ENCODE measurements around the gene DYNC1LI2. TPM values are rescaled to one million over a fixed set of nuclear protein-coding genes. Genes with fewer than 3 reads are reported as not detected.
"Not testable (repeated sequence)": the region's sequence is repeated elsewhere in the genome, so short reads cannot be mapped to it uniquely, and the experiment has no call there.

DYNC1LI2 gene
- total RNA-seq, 1 donor from 2014 or later = 125 TPM

DNA sequence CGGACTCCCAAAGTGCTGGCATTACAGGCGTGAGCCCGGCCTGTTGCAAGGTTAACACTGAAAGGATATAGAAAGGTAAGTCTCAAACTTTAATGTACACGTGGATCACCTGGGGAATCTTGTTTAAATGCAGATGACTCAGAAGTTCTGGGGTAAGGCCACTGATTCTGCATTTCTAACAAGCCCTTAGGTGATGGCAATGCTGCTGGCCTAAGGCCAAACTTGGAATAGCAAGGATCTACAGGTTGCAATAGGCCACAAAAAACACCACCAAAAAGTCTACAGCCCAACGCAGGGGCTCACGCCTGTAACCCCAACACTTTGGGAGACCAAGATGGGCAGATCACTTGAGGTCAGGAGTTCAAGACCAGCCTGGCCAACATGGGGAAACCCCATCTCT, 59.1 kb downstream of the DYNC1LI2 start:
- Mint-ChIP-seq H3K36me3 (ENCODE audit: low read depth) (no peaks in the 10 kb centered on the region), H3K9me3 (no peaks in the 10 kb centered on the region), H3K27ac (ENCODE audit: unreplicated experiment) (no peak overlapping the region), H3K4me1 (peaks cover 26% of the 10 kb centered on the region), H3K4me3 (no peak overlapping the region), H3K27me3 (ENCODE audit: low read depth) (peaks cover 19% of the 10 kb centered on the region)
- TF ChIP-seq, protein P1, sequence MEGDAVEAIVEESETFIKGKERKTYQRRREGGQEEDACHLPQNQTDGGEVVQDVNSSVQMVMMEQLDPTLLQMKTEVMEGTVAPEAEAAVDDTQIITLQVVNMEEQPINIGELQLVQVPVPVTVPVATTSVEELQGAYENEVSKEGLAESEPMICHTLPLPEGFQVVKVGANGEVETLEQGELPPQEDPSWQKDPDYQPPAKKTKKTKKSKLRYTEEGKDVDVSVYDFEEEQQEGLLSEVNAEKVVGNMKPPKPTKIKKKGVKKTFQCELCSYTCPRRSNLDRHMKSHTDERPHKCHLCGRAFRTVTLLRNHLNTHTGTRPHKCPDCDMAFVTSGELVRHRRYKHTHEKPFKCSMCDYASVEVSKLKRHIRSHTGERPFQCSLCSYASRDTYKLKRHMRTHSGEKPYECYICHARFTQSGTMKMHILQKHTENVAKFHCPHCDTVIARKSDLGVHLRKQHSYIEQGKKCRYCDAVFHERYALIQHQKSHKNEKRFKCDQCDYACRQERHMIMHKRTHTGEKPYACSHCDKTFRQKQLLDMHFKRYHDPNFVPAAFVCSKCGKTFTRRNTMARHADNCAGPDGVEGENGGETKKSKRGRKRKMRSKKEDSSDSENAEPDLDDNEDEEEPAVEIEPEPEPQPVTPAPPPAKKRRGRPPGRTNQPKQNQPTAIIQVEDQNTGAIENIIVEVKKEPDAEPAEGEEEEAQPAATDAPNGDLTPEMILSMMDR (conservative IDR thresholded peaks at IDR 0.05) = no peak
- no peak for DNase-seq (ENCODE audit: low read depth, low spot score)

DNA sequence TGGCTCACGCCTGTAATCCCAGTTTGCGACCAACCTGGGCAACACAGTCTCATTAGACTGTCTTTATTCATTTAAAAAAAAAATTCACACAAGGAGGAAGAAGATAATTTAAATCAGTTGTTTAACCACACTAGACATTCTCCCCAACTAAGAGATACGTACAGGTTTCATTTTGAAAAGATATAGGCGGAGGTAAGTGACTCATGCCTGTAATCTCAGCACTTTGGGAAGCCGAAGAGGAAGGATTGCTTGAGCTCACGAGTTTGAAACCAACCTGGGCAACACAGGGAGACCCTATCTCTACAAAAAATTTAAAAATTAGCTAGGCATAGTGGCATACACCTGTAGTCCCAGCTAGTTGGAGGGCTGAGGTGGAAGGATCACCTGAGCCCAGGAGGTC, 60.2 kb downstream of the DYNC1LI2 start:
- Mint-ChIP-seq H3K4me1 (peaks cover 24% of the 10 kb centered on the region), H3K27me3 (ENCODE audit: low read depth) (peaks cover 13% of the 10 kb centered on the region), H3K4me3 (peak overlapping the region; percentile 50), H3K27ac (ENCODE audit: unreplicated experiment) (no peak overlapping the region), H3K9me3 (no peaks in the 10 kb centered on the region), H3K36me3 (ENCODE audit: low read depth) (no peaks in the 10 kb centered on the region)
- TF ChIP-seq, protein P1 (conservative IDR thresholded peaks at IDR 0.05) = no peak
- DNase-seq (ENCODE audit: low read depth, low spot score) = no peak

DNA sequence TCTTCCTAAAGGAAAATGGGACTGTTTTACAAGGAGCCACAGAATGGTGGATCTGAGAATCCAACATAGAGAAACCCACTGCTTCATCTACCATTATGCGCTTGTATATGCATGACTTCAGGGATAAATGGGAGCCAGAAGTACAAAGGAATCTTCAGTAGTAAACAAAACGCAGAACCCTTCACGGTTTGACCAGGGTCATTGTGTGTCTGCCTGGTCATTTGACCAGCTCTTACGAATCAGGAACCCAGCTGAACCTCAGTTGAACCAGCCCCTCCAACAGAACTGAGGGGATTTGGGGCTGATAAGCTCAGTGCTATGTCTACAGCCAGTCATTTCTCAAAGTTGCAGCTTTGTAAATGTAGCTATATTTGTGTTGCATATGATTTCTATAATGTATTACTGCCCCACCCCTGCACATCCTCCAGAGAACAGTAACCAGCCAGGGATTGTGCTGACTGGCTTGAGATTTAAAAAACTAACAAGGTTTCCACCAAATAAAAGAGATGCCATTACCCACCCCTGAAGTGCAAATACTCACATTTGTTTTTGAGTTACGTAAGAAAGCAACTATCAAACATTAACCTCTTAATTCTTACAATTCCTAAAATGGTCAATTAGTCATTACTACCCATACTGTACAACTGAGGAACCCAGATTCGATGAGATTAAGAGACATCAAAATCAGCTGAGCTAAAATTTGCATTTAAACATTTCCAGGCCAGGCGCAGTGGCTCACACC, 61.1 kb downstream of the DYNC1LI2 start:
- Mint-ChIP-seq H3K4me3 (no peak overlapping the region), H3K27me3 (ENCODE audit: low read depth) (peaks cover 7% of the 10 kb centered on the region), H3K9me3 (no peaks in the 10 kb centered on the region), H3K36me3 (ENCODE audit: low read depth) (no peaks in the 10 kb centered on the region), H3K27ac (ENCODE audit: unreplicated experiment) (peak overlapping the region; percentile 39), H3K4me1 (peaks cover 19% of the 10 kb centered on the region)
- TF ChIP-seq, protein P1 (conservative IDR thresholded peaks at IDR 0.05) = no peak
- no peak for DNase-seq (ENCODE audit: low read depth, low spot score)

DNA sequence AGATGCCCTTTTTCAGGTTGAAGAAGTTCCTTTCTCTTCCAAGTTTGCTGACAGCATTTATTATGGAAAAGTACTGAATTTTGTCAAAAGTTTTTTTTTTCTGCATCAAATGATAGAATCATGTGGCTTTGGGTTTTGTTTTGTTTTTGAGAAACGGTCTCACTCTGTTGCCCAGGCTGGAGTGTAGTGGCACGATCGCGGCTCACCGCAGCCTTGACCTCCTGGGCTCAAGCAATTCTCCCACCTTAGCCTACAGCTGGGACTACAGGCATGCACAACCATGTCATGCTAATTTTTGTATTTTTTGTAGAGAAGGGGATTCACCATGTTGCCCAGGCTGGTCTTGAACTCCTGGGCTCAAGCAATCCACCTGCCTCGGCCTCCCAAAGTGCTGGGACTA, 62.1 kb downstream of the DYNC1LI2 start:
- H3K27me3 Mint-ChIP-seq (ENCODE audit: low read depth) = no peaks in the 10 kb centered on the region
- no peaks in the 10 kb centered on the region for H3K9me3 Mint-ChIP-seq
- DNase-seq (ENCODE audit: low read depth, low spot score) = no peak
- H3K27ac Mint-ChIP-seq (ENCODE audit: unreplicated experiment) = no peak overlapping the region
- no peaks in the 10 kb centered on the region for H3K36me3 Mint-ChIP-seq (ENCODE audit: low read depth)
- TF ChIP-seq, protein P1 (conservative IDR thresholded peaks at IDR 0.05) = no peak
- no peak overlapping the region for H3K4me3 Mint-ChIP-seq
- peaks cover 18% of the 10 kb centered on the region for H3K4me1 Mint-ChIP-seq

DNA sequence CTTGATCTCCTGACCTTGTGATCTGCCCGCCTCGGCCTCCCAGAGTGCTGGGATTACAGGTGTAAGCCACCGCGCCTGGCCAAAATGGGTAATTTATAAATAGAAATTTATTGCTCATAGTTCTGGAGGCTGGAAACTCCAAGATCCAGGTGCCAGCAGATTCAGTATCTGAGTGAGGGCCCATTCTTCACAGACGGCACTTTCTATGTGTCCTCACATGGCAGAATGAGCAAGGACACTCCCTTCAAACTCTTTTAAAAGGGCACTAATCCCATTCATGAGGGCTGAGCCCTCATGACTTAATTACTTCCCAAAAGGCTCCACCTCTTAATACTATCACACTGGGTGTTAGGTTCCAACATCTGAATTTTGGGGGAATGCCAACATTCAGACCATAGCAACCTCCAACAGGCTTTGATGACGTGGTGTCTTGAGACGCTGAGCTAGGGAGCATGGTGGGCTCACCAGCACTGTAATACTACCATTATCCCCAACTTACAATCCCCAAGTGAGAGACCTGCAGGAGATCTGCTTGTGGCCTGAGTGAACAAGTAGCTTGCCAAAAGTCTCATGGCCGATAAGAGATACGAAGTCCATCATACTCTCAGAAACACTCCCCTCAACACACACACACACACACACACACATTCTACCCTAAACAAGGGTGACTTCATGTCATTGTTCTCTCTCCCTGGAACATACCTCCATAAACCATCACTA, 63.3 kb downstream of the DYNC1LI2 start:
- peaks cover 18% of the 10 kb centered on the region for H3K4me1 Mint-ChIP-seq
- no peaks in the 10 kb centered on the region for H3K36me3 Mint-ChIP-seq (ENCODE audit: low read depth)
- no peaks in the 10 kb centered on the region for H3K27me3 Mint-ChIP-seq (ENCODE audit: low read depth)
- TF ChIP-seq, protein P1 (conservative IDR thresholded peaks at IDR 0.05) = no peak
- H3K9me3 Mint-ChIP-seq = no peaks in the 10 kb centered on the region
- no peak overlapping the region for H3K27ac Mint-ChIP-seq (ENCODE audit: unreplicated experiment)
- no peak overlapping the region for H3K4me3 Mint-ChIP-seq
- no peak for DNase-seq (ENCODE audit: low read depth, low spot score)

DNA sequence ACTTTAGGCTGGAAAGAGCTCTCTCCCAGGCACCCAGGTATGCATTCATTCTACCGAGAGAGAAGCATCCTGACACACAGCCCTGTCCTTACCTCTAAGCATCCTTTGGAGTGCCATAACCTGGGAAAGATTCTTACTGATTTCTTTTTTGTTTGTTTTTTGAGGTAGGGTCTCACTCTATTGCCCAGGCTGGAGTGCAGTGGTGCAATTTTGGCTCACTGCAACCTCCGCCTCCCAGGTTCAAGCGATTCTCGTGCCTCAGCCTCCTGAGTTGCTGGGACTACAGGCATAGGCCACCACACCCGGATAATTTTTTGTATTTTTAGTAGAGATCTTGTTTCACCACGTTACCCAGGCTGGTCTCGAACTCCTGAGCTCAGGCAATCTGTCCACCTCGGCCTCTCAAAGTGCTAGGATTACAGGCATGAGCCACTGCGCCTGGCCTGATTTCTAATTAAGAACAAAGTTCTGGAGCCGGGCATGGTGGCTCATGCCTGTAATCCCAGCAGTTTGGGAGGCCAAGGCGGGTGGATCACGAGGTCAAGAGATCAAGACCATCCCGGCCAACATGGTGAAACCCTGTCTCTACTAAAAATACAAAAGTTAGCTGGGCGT, 65.8 kb downstream of the DYNC1LI2 start:
- H3K36me3 Mint-ChIP-seq (ENCODE audit: low read depth); H3K4me3 Mint-ChIP-seq; H3K9me3 Mint-ChIP-seq: not testable (repeated sequence)

More for the DNA sequence above, 65.8 kb downstream of the DYNC1LI2 start:
- H3K27me3 Mint-ChIP-seq (ENCODE audit: low read depth); H3K27ac Mint-ChIP-seq (ENCODE audit: unreplicated experiment); DNase-seq (ENCODE audit: low read depth, low spot score): not testable (repeated sequence)
- H3K4me1 Mint-ChIP-seq = peaks cover 21% of the 10 kb centered on the region

Data from neural crest cell (in vitro differentiated cells).